ENCODE results near the gene CMC2. TPM values are rescaled to one million over a fixed set of nuclear protein-coding genes. Genes with fewer than 3 reads are reported as not detected.

CMC2 gene
- polyA plus RNA-seq, 1 donor (not counting 4 experiments of a cell fraction or from before 2014, with no cell fraction given), result 91.8 TPM

- no peaks in the 10 kb centered on the region for H4K20me1 ChIP-seq (ENCODE audit: control insufficient read depth, extremely low read depth, insufficient read depth, low read length)
- H3K27ac ChIP-seq (ENCODE audit: control insufficient read depth, insufficient read depth, low read length), result no peak overlapping the region
- no peaks in the 10 kb centered on the region for H3K79me2 ChIP-seq (ENCODE audit: control insufficient read depth, insufficient read depth, low read length)
- H3K4me3 ChIP-seq (ENCODE audit: control insufficient read depth in 2 of 3, extremely low read depth in 1 of 3, insufficient read depth in 2 of 3, low read depth in 1 of 3, low read length in 3 of 3), result no peak overlapping the region
- dilution Hi-C loops (cut with MboI; ENCODE audit: extremely low pct_ligation_motif_present, low sequenced_read_pairs), result no loop called here
- no peaks in the 10 kb centered on the region for H3K9me1 ChIP-seq (ENCODE audit: control insufficient read depth, extremely low read depth, insufficient read depth, low read length)
- FAIRE-seq, result no peak
- DNase-seq (ENCODE audit: low read depth, low spot score), result no peak
- no peaks in the 10 kb centered on the region for H3K9me3 ChIP-seq (ENCODE audit: control insufficient read depth, low read depth, low read length)
- no peaks in the 10 kb centered on the region for H3K4me1 ChIP-seq (ENCODE audit: control insufficient read depth, extremely low read depth, insufficient read depth, low read length)
- no peaks in the 10 kb centered on the region for H3K27me3 ChIP-seq (ENCODE audit: control insufficient read depth, extremely low read depth, insufficient read depth, low read length)
- TF ChIP-seq EZH2 (IDR thresholded peaks at IDR 0.05; ENCODE audit: low read length) (no peak), CTCF (optimal IDR thresholded peaks at IDR 0.05 in 1 of 3, IDR thresholded peaks at IDR 0.05 in 1 of 3, conservative IDR thresholded peaks at IDR 0.05 in 1 of 3; ENCODE audit: extremely low read depth in 1 of 3, insufficient read depth in 2 of 3, low read length in 3 of 3) (peak; percentile 48 to 80 (median 67))
- no peak overlapping the region for H3K9ac ChIP-seq (ENCODE audit: control insufficient read depth, extremely low read depth, insufficient read depth, low read length)
- no peak overlapping the region for H3K4me2 ChIP-seq (ENCODE audit: control insufficient read depth, extremely low read depth, insufficient read depth, low read depth, low read length)
- H2AFZ ChIP-seq (ENCODE audit: control insufficient read depth, low read length), result no peak overlapping the region
- H3K36me3 ChIP-seq (ENCODE audit: control insufficient read depth in 2 of 2, extremely low read depth in 1 of 2, insufficient read depth in 2 of 2, low read length in 2 of 2), result no peaks in the 10 kb centered on the region
Measured at GRCh38 chr16:80924372-80924978, 82.2 kb downstream of the CMC2 start.

- Histone ChIP-seq H3K36me3 (ENCODE audit: control insufficient read depth in 2 of 2, extremely low read depth in 1 of 2, insufficient read depth in 2 of 2, low read length in 2 of 2) (no peaks in the 10 kb centered on the region), H3K79me2 (ENCODE audit: control insufficient read depth, insufficient read depth, low read length) (no peaks in the 10 kb centered on the region), H3K9me1 (ENCODE audit: control insufficient read depth, extremely low read depth, insufficient read depth, low read length) (no peaks in the 10 kb centered on the region), H3K27me3 (ENCODE audit: control insufficient read depth, extremely low read depth, insufficient read depth, low read length) (no peaks in the 10 kb centered on the region), H2AFZ (ENCODE audit: control insufficient read depth, low read length) (no peak overlapping the region), H3K4me2 (ENCODE audit: control insufficient read depth, extremely low read depth, insufficient read depth, low read depth, low read length) (no peak overlapping the region), H3K4me3 (ENCODE audit: control insufficient read depth in 2 of 3, extremely low read depth in 1 of 3, insufficient read depth in 2 of 3, low read depth in 1 of 3, low read length in 3 of 3) (no peak overlapping the region), H3K4me1 (ENCODE audit: control insufficient read depth, extremely low read depth, insufficient read depth, low read length) (no peaks in the 10 kb centered on the region), H3K9ac (ENCODE audit: control insufficient read depth, extremely low read depth, insufficient read depth, low read length) (no peak overlapping the region), H4K20me1 (ENCODE audit: control insufficient read depth, extremely low read depth, insufficient read depth, low read length) (no peaks in the 10 kb centered on the region), H3K9me3 (ENCODE audit: control insufficient read depth, low read depth, low read length) (no peaks in the 10 kb centered on the region), H3K27ac (ENCODE audit: control insufficient read depth, insufficient read depth, low read length) (no peak overlapping the region)
- dilution Hi-C loops (cut with MboI; ENCODE audit: extremely low pct_ligation_motif_present, low sequenced_read_pairs), result no loop called here
- TF ChIP-seq EZH2 (IDR thresholded peaks at IDR 0.05; ENCODE audit: low read length), result no peak
- no peak for TF ChIP-seq CTCF (optimal IDR thresholded peaks at IDR 0.05 in 1 of 3, IDR thresholded peaks at IDR 0.05 in 1 of 3, conservative IDR thresholded peaks at IDR 0.05 in 1 of 3; ENCODE audit: extremely low read depth in 1 of 3, insufficient read depth in 2 of 3, low read length in 3 of 3)
- FAIRE-seq (no peak), DNase-seq (ENCODE audit: low read depth, low spot score) (no peak)
Measured at GRCh38 chr16:80923356-80923755, 83.3 kb downstream of the CMC2 start.

Other genes starting within 250 kb of the CMC2 start
- 1.6 to 2.0 TPM (median 1.9 TPM) in 3 replicates for gene CDYL2, start 202.3 kb downstream of the CMC2 start, polyA plus RNA-seq
- gene CENPN, start 329 bp upstream of the CMC2 start, polyA plus RNA-seq, result 9.3 to 40.9 TPM (median 29.2 TPM) in 3 replicates
- gene ATMIN, start 29.0 kb upstream of the CMC2 start, polyA plus RNA-seq, result 29.9 to 32.0 TPM (median 31.2 TPM) in 3 replicates
- 0.18 to 0.80 TPM (median 0.30 TPM) in 3 replicates for gene C16orf46, start 70.4 kb upstream of the CMC2 start, polyA plus RNA-seq
- gene GCSH, start 89.5 kb upstream of the CMC2 start, polyA plus RNA-seq, result 20.1 to 67.7 TPM (median 35.3 TPM) in 3 replicates
- gene BCO1, start 231.8 kb upstream of the CMC2 start, polyA plus RNA-seq, result 0.04 to 0.08 TPM (median 0.07 TPM) in 3 replicates